Upper lobe of left lung (tissue), 6 donors: ENCODE data around the gene AGMO. TPM values are rescaled to one million over a fixed set of nuclear protein-coding genes. Genes with fewer than 3 reads are reported as not detected.

Source experiments
- ATAC-seq, 2 donors: fragments of 200-7000 bp; cut with Tn5 transposase; one replicate each; pipeline ENCODE4 v1.9.1; 2022; ENCODE audit warnings: mild to moderate bottlenecking in 2 of 2, moderate library complexity in 2 of 2; ENCODE audit not compliant: low FRiP score in 2 of 2
- DNase-seq, 2 donors: peaks; one replicate each; pipeline ENCODE4 v3.0.0-alpha.2; 2019 to 2020
- H3K27ac ChIP-seq, 4 donors: fragments of 200-600 bp; sonication (generic); one replicate each; pipeline ENCODE4 v1.5.1; 2016 to 2019
- H3K27me3 ChIP-seq, 4 donors: fragments of 200-600 bp; sonication (generic); one replicate each; pipeline ENCODE4 v1.5.1; 2017 to 2019
- H3K36me3 ChIP-seq, 4 donors: fragments of 200-600 bp; sonication (generic); one replicate each; pipeline ENCODE4 v1.5.1; 2016 to 2019
- H3K4me1 ChIP-seq, 4 donors: fragments of 200-600 bp; sonication (generic); one replicate each; pipeline ENCODE4 v1.5.1; 2018 to 2019
- H3K4me3 ChIP-seq, 4 donors: fragments of 200-600 bp; sonication (generic); one replicate each; pipeline ENCODE4 v1.5.1; 2017 to 2019; ENCODE audit warnings: mild to moderate bottlenecking in 2 of 4, moderate library complexity in 1 of 4
- H3K9me3 ChIP-seq, 4 donors: fragments of 200-600 bp; sonication (generic); one replicate each; pipeline ENCODE4 v1.5.1; 2018 to 2019
- EP300 ChIP-seq, 4 donors: sonication (generic); formaldehyde crosslinking; IDR thresholded peaks; one replicate each; pipeline ENCODE4 v1.5.1; 2017; ENCODE audit warnings: antibody characterized with exemption in 4 of 4, control low read depth in 2 of 4
- POLR2A ChIP-seq, 4 donors: fragments of 450-650 bp; IDR thresholded peaks; one replicate each; pipeline ENCODE4 v1.5.1; 2016 to 2017; ENCODE audit warnings: antibody characterized with exemption in 4 of 4, mild to moderate bottlenecking in 2 of 4
- POLR2AphosphoS5 ChIP-seq, 2 donors: sonication (generic); formaldehyde crosslinking; IDR thresholded peaks; one replicate each; pipeline ENCODE4 v1.5.1; 2017; ENCODE audit warnings: antibody characterized with exemption in 2 of 2
- WGBS, 2 donors: methylation state at CpG; one replicate each; pipeline ENCODE4 v1.1.5; 2017 to 2018; 5-methylcytosine and 5-hydroxymethylcytosine counted together
- total RNA-seq, 6 donors: library from RNA; depleted of rRNA in 4 of 6; stranded (reverse); fragments of >200 nt in 4 of 6; gene quantifications; one replicate each; pipeline versions ENCODE4 v1.1.0 to v1.2.1, GENCODE V29; 2016 to 2021
- TF ChIP-seq, protein P1 (sequence below), 6 experiments: fragments of 450-650 bp in 4 of 6; fragments of 200-600 bp in 2 of 6; sonication (generic) in 2 of 6; IDR thresholded peaks; one replicate each; pipeline ENCODE4 v1.5.1; 2016 to 2019; ENCODE audit warnings: antibody characterized with exemption in 6 of 6
- donor health status: DM: no; HTN: no; CAD: no; lungs with moderate emphysema.
- donor health status: DM: no; HTN: yes; CAD: no; lungs with severe emphysema.

Gene AGMO
- total RNA-seq, 6 donors from 2014 or later = 0.17 to 3.0 (median 0.20) TPM; not detected in 3

DNA sequence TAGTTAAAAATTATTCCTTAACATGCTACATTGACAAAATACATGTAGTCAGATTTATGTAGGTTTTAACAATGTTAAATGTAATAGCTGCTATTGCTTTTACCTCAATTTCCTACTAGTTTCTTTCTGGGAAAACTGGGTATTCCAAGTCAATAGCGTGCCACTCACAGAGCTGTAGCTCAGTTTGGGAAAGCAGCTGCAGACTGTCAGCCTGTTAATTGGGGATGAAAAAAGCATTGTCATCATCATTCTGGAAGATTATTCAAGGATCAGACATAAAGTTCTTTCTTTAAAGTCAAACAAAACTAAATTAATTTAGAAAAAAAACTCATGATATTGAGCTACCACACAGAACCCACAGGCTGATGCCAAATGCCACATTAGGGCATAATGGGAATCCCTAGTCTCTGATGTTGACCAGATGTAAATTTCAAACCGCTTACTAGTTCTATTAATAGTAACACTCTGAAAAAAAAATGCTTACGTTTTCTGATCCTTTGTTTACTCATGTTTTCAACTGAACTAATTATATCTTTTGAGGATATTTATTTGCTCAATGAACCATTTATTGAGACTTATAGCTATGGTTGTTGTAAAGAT lies 19.6 kb upstream of the AGMO start:
- peaks cover 0 to 7% (median 2%) of the 10 kb centered on the region in 4 donors for H3K9me3 ChIP-seq
- ATAC-seq (no peak), DNase-seq (no peak)
- 46 to 49% methylated on average over 3 of the region's 3 CpGs for WGBS, 2 donors
- no peak overlapping the region for H3K27ac ChIP-seq
- no peaks in the 10 kb centered on the region for H3K4me1 ChIP-seq
- TF ChIP-seq, protein P1, sequence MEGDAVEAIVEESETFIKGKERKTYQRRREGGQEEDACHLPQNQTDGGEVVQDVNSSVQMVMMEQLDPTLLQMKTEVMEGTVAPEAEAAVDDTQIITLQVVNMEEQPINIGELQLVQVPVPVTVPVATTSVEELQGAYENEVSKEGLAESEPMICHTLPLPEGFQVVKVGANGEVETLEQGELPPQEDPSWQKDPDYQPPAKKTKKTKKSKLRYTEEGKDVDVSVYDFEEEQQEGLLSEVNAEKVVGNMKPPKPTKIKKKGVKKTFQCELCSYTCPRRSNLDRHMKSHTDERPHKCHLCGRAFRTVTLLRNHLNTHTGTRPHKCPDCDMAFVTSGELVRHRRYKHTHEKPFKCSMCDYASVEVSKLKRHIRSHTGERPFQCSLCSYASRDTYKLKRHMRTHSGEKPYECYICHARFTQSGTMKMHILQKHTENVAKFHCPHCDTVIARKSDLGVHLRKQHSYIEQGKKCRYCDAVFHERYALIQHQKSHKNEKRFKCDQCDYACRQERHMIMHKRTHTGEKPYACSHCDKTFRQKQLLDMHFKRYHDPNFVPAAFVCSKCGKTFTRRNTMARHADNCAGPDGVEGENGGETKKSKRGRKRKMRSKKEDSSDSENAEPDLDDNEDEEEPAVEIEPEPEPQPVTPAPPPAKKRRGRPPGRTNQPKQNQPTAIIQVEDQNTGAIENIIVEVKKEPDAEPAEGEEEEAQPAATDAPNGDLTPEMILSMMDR (IDR thresholded peaks at IDR 0.05) = no peak
- TF ChIP-seq EP300 (IDR thresholded peaks at IDR 0.05) (no peak), POLR2A (IDR thresholded peaks at IDR 0.05) (no peak), POLR2AphosphoS5 (IDR thresholded peaks at IDR 0.05) (no peak)
- no peaks in the 10 kb centered on the region for H3K36me3 ChIP-seq
- no peaks in the 10 kb centered on the region for H3K27me3 ChIP-seq
- H3K4me3 ChIP-seq = no peak overlapping the region

DNA sequence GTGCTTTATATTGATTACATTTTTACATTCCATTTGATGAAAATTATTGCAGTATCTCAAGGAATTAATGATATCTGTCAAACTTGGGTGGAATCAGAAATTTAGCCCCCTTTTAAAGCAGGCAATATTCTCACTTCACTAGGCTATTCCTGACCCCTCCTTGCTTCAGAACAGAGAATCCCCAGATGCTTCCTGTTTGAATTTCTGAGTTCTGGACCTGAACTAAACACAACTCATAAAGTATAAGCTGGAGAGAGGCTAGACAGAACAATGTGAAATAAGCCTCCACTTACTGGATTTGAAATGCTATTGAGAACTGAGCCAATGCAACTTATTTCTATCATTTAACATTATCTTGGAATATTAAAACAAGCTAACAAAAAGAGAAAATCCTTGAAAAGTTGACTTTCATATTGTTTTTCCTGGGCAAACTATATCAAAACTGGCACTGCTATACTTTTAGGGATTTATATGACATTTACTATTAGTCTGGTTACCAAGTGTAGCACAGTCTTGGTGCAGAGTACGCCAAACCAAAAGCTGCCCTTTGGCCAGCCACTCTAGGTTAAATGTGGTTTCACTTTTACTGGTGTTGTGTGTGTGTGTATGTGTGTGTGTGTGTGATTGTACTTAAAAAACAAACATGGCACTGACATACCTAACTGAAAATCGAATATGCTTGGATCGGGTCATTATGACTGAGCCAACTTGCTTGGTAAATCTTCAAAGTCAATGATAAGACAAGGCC lies 19.0 kb upstream of the AGMO start:
- no peaks in the 10 kb centered on the region for H3K36me3 ChIP-seq
- 84 to 87% methylated on average over 3 of the region's 3 CpGs for WGBS, 2 donors
- TF ChIP-seq POLR2A (IDR thresholded peaks at IDR 0.05) = no peak
- no peak for TF ChIP-seq EP300 (IDR thresholded peaks at IDR 0.05)
- TF ChIP-seq POLR2AphosphoS5 (IDR thresholded peaks at IDR 0.05) = no peak
- TF ChIP-seq, protein P1 (IDR thresholded peaks at IDR 0.05) = no peak
- no peak for ATAC-seq
- H3K4me1 ChIP-seq = no peaks in the 10 kb centered on the region
- no peak overlapping the region for H3K27ac ChIP-seq
- no peak overlapping the region for H3K4me3 ChIP-seq
- peaks cover 0 to 7% (median 2%) of the 10 kb centered on the region in 4 donors for H3K9me3 ChIP-seq
- no peak for DNase-seq
- H3K27me3 ChIP-seq = no peaks in the 10 kb centered on the region

DNA sequence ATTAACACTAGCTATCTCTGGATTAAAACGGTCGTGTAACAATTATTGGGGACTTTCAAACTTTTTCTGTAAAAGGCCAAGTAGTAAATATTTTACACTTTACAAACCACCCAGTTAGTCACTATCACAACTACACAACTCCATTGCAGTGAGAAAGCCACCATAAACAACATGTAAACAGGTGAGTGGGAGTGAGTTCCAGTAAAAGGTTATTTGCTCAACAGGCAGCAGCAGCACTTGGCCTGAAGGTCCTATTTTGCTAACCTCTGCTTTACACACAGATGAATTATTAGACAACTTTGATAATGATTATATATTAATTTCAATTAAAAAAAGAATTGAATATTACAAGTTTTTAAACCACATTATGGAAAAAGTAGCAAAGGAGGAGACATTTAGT lies 15.8 kb upstream of the AGMO start:
- Histone ChIP-seq H3K4me3 (no peak overlapping the region), H3K27me3 (no peaks in the 10 kb centered on the region), H3K4me1 (no peaks in the 10 kb centered on the region), H3K36me3 (no peaks in the 10 kb centered on the region), H3K27ac (no peak overlapping the region), H3K9me3 (no peaks in the 10 kb centered on the region)
- ATAC-seq = no peak
- TF ChIP-seq POLR2A (IDR thresholded peaks at IDR 0.05) (no peak), EP300 (IDR thresholded peaks at IDR 0.05) (no peak), POLR2AphosphoS5 (IDR thresholded peaks at IDR 0.05) (no peak)
- TF ChIP-seq, protein P1 (IDR thresholded peaks at IDR 0.05) = no peak
- DNase-seq = no peak
- 91 to 98% methylated on average over 2 of the region's 2 CpGs for WGBS, 2 donors

DNA sequence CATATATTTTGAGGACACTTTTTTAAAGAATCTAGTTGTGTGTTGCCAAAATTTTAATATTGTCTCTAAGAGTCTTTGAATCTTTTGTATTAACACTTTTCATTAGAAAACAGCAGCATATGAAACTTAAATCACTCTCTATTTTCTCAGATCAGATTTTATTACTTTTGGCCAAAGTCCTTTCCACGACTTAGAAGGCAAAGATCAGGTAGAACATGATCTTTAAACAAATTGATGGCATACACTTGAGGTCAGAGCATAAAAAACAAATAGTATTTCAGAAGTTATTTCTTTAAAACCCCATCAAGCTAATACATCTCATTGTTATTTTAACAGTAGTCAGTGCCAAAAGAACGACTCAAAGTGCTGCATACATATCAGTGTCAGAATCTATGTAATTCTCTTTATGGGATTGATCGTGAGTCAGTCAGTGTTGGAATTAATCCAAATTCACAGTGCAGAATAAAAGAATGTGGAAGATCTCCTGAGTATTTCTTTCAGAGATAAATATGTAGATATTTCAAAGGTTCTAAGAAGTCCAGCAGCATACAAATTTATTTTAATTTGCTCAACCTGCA lies 9.6 kb upstream of the AGMO start:
- Histone ChIP-seq H3K4me1 (no peaks in the 10 kb centered on the region), H3K9me3 (no peaks in the 10 kb centered on the region), H3K27ac (no peak overlapping the region), H3K4me3 (no peak overlapping the region), H3K36me3 (no peaks in the 10 kb centered on the region), H3K27me3 (no peaks in the 10 kb centered on the region)
- 52 to 57% methylated on average over 3 of the region's 3 CpGs for WGBS, 2 donors
- ATAC-seq = no peak
- TF ChIP-seq, protein P1 (IDR thresholded peaks at IDR 0.05) = no peak
- TF ChIP-seq POLR2AphosphoS5 (IDR thresholded peaks at IDR 0.05) = no peak
- DNase-seq = no peak
